ENCODE measurements around the gene AP3D1.

Gene AP3D1

GRCh38 chr19:2058570-2059421 is 92.6 kb downstream of the AP3D1 start:
- Mint-ChIP-seq H3K27me3 (no peaks in the 10 kb centered on the region), H3K4me3 (peak overlapping the region; percentile 35), H3K9me3 (no peaks in the 10 kb centered on the region), H3K4me1 (peaks cover 66% of the 10 kb centered on the region), H3K36me3 (peaks cover 1% of the 10 kb centered on the region), H3K27ac (peak overlapping the region; percentile 87)
- CTCF ChIA-PET, result interaction anchor here (1.2 to 2.6 kb wide), 2 partner anchors 10 to 16 kb away, joined by 3 to 14 read pairs; no protein-coding TSS in a partner anchor
- DNase-seq, result no peak

DNA sequence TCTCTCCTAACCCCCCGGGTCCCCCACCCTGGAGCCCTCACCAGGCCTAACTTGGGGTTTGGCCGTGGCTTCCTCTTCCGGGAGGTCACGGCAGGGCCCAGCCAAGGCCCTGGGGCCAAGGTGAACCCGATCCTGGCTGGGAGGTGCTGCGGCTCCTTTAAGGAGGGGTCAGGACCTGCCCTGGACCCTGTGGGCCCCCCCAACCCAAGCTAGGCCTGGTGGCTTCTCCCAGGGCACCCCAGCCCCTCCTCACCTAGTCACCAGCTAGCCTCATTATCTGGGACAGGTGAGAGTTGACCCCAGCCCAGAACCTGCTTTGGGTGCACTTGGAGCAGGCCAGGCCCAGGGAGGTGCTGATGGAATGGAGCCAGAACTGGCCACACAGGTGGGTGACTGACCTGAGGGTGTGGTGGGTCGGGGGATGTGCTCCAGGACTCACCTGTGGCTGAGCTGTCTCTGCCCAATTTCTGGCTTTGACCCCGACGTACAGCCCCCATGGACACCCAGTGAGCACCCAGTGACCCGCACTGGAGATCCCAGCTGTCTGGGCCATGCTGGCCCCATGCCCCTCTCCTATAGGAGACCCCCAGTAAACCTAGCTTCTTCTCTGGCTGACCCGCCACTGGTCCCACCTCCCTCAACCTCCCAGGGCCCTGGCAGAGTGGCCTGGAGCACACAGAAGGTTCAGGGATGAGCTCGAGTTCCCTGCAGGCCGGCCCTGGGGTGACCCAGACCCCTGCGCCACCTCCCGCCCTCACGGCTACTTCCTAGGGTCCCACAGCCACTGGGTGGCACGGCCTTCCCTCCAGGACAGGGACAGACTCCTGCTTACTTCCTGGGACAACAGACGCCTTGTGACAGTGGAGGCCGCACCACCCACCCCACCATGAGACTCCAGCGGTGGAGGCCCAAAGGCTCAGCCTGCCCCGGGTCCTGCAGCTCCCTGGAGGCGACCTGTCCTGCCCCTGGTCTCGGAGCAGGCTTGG is 93.6 kb downstream of the AP3D1 start:
- Mint-ChIP-seq H3K36me3 (peaks cover 1% of the 10 kb centered on the region), H3K27me3 (no peaks in the 10 kb centered on the region), H3K27ac (peak overlapping the region; percentile 87), H3K4me1 (peaks cover 76% of the 10 kb centered on the region), H3K9me3 (no peaks in the 10 kb centered on the region), H3K4me3 (peak overlapping the region; percentile 50)
- DNase-seq, result no peak
- CTCF ChIA-PET, result interaction anchor here (2.6 kb wide), 1 partner anchor 11 kb away, joined by 14 read pairs; no protein-coding TSS in a partner anchor

- Mint-ChIP-seq H3K27ac (peak overlapping the region; percentile 72), H3K36me3 (peaks cover 1% of the 10 kb centered on the region), H3K4me1 (peaks cover 78% of the 10 kb centered on the region), H3K27me3 (no peaks in the 10 kb centered on the region), H3K9me3 (no peaks in the 10 kb centered on the region), H3K4me3 (peak overlapping the region; percentile 50)
- CTCF ChIA-PET, result no interaction called here
- peak; percentile 46 for DNase-seq
These were observed 94.6 kb downstream of the AP3D1 start for GRCh38 chr19:2056837-2057192.

DNA sequence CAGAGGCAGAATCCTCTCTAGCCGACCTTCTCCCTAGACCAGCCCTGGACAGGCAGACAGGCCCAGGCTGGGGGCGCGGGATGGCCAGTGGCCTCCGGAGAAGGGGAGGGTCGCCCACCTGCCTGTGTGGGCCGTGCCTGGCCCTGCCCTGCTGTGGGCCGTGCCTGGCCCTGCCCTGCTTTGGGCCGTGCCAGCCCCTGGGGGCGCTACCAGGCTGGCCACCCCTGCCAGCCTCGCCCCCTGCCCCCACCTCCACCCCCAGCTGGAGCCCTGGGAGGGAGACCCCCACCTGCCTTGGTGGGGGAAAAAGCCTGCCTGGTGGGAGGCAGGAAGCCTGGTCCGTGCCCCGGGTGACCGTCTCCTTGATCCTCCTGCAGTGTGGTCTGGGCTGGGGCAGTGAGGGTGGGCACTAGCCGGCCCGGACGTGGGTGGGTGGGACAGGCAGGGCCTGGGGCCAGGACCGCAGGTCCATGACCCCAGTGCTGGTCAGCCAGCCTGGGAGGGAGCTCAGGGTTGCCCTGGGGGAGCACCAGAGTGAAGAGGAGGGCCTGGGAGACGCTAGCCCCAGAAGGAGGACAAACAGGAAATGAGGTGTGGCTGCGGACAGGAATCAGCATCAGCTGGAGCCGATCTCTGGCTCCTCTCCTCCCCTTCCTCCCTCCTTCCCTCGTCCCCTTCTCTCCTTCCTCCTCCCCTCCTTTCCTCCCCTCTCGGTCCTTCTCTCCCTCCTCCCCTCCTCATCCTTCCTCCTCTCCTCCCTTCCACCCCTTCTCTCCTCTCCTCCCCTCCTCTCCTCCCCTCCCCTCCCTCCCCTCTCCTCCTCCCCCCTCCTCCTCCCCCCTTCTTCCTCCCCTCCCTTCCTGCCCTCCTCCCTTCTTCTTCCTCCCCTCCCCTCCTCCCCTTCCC is 95.2 kb downstream of the AP3D1 start:
- CTCF ChIA-PET, result no interaction called here
- Mint-ChIP-seq H3K4me1 (peaks cover 80% of the 10 kb centered on the region), H3K27me3 (no peaks in the 10 kb centered on the region), H3K9me3 (no peaks in the 10 kb centered on the region), H3K4me3 (peak overlapping the region; percentile 61), H3K27ac (peak overlapping the region; percentile 95), H3K36me3 (peaks cover 1% of the 10 kb centered on the region)
- DNase-seq, result peak; percentile 61

DNA sequence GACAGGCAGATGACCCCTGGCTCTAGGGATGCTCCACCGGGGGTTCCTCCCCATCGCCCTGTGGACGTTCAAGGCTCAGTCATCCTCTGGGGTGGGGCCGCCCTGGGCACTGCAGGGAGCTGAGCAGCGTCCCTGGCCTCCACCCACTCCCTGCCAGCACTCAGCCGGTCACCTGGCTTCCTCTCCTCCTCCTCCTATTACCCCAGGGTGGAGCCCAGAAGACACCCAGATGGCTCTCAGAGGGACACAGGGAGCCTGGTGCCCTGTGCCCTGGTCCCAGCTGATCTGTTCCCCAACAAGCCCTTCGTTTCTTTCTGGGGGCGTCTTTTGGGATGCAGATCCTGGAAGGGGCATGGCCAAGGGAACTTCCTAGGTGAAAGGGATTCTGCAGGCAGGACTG is 96.6 kb downstream of the AP3D1 start:
- Mint-ChIP-seq H3K4me1 (peaks cover 73% of the 10 kb centered on the region), H3K9me3 (no peaks in the 10 kb centered on the region), H3K36me3 (peaks cover 3% of the 10 kb centered on the region), H3K27ac (peak overlapping the region; percentile 95), H3K4me3 (peak overlapping the region; percentile 14), H3K27me3 (no peaks in the 10 kb centered on the region)
- no peak for DNase-seq
- CTCF ChIA-PET, result no interaction called here

- peaks cover 10% of the 10 kb centered on the region for H3K36me3 Mint-ChIP-seq
- H3K9me3 Mint-ChIP-seq, result no peaks in the 10 kb centered on the region
- peak overlapping the region; percentile 10 for H3K4me3 Mint-ChIP-seq
- peaks cover 75% of the 10 kb centered on the region for H3K4me1 Mint-ChIP-seq
- no peaks in the 10 kb centered on the region for H3K27me3 Mint-ChIP-seq
- peak overlapping the region; percentile 95 for H3K27ac Mint-ChIP-seq
- CTCF ChIA-PET, result interaction anchor here (2.4 kb wide), 1 partner anchor 16 kb away, joined by 16 read pairs; no protein-coding TSS in a partner anchor
- no peak for DNase-seq
These were observed 97.6 kb downstream of the AP3D1 start for GRCh38 chr19:2053601-2054389.

DNA sequence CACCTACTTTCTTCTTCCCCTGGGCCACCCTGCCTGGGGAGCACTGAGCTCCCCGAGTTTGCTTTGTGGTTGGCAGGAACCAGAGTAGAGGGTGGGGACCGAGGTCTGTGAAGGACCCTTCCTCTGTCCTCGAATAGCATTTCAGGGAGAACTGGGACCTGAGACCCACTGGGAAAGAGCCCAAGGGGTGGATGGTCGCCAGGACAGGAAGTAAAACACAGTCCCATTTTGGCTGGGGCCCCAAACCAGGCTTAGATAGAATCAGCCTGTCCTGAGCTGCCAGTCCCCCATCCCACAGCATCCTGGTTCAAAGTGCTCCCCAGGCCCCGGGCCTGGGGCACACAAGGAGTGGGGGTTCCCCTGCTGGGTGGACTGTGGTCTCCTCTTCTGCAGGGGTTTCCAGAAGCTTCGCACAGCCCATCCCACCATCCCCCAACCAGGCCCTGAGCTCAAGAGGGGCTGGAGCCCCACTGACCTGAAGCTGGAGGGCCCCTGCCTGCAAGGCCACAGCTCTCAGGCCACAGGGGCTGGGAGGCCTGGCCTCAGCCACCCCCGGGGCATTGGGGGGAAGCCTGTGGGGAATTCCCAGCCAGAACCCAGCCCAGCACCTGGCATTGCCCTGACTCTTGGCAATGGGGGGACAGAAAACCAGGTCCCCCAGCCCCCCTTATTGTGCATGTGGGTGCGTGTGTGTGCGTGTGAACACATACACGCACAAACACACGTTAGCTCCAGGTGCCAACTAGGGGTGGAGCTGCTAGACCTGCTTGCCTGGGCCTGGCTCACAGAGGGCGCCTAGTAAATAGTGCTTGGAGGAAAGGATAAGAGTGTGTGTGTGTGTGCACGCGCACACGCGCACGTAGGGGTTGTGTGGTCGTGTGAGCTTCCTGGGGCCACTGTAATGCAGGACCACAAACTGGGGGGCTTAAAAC is 99.3 kb downstream of the AP3D1 start:
- Mint-ChIP-seq H3K4me1 (peaks cover 71% of the 10 kb centered on the region), H3K9me3 (no peaks in the 10 kb centered on the region), H3K27me3 (no peaks in the 10 kb centered on the region), H3K4me3 (peak overlapping the region; percentile 75), H3K27ac (peak overlapping the region; percentile 95), H3K36me3 (peaks cover 10% of the 10 kb centered on the region)
- peak; percentile 70 for DNase-seq
- CTCF ChIA-PET, result interaction anchor here (0.6 to 2.4 kb wide), 6 partner anchors 10 to 156 kb away, joined by 3 to 16 read pairs (median 3); partner anchors contain the start of gene CSNK1G2

- DNase-seq, result peak; percentile 93
- CTCF ChIA-PET, result interaction anchor here (0.9 to 2.4 kb wide), 4 partner anchors 9 to 105 kb away, joined by 3 to 16 read pairs (median 3); no protein-coding TSS in a partner anchor
- Mint-ChIP-seq H3K27me3 (no peaks in the 10 kb centered on the region), H3K27ac (peak within 1 kb of the TSS; percentile 95), H3K9me3 (no peaks in the 10 kb centered on the region), H3K36me3 (peaks cover 13% of the 10 kb centered on the region), H3K4me3 (peak within 1 kb of the TSS; percentile 87), H3K4me1 (peaks cover 66% of the 10 kb centered on the region)
These were observed 100.2 kb downstream of the AP3D1 start, which contains the start of gene MKNK2 for GRCh38 chr19:2050991-2051772. MKNK2 (minus strand) TSS chr19:2051244; CDS start chr19:2050851, 393 bp downstream.

Measured in activated naive CD4-positive, alpha-beta T cell treated with anti-CD3 and anti-CD28 coated beads, Interleukin-2, amount 10 ng/mL, durations not matched to agents 7 days and 5 days (primary cell).